ENCODE results near the gene ADAMTS9. TPM values are rescaled to one million over a fixed set of nuclear protein-coding genes. Genes with fewer than 3 reads are reported as not detected.

Gene ADAMTS9
- total RNA-seq, 1 experiment from 2014 or later, result 1.2 TPM

DNA sequence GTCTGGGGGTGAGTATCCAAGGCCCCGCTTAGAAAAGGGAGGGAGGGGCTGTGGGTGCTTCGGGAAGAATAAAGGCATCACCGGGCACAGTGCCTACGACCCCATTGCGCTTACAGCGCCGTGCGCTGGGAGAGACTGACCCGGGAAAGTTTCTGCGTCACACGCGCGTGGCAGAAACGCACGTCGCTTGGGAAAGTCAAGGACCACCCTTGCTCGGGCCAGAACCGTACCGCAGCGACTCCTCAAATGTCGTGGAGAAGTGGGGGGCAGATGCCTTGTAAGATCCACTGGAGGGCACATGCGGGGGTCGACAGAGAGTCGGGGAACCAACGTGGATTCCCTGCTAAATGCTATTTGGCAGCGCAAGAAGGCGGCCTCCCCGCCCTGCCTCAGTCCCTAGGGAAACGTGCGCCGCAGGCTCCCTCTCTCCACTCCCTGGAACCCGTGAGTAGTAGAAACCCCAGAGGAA, 2.4 kb downstream of the ADAMTS9 start:
- POLR2A ChIA-PET (ENCODE audit: unreplicated experiment), result no interaction called here
- TSS peak; percentile 41 for BruUV-seq (replicated peaks)
- Histone ChIP-seq H3K27ac (peak overlapping the region; percentile 90), H3K9me2 (ENCODE audit: insufficient read depth) (no peaks in the 10 kb centered on the region), H2AFZ (peak overlapping the region; percentile 85), H3K36me3 (ENCODE audit: low read depth) (no peaks in the 10 kb centered on the region), H3K27me3 (ENCODE audit: insufficient read depth, low read depth) (no peaks in the 10 kb centered on the region), H3K4me2 (peak overlapping the region; percentile 97), H3K4me1 (replicated peaks; ENCODE audit: insufficient read depth) (peaks cover 10% of the 10 kb centered on the region; the same call in 1 of the 2 replicates), H3K9me3 (ENCODE audit: insufficient read depth, low read depth) (no peaks in the 10 kb centered on the region), H3K79me2 (ENCODE audit: low read depth) (0 out of 2 replicates have a peak, but pooled peaks cover 5% of the 10 kb centered on the region), H3K4me3 (peak overlapping the region; percentile 90), H3F3A (ENCODE audit: insufficient read depth, low read depth) (peaks cover 15% of the 10 kb centered on the region), H4K20me1 (ENCODE audit: insufficient read depth) (no peaks in the 10 kb centered on the region)
- TF ChIP-seq, protein P1, sequence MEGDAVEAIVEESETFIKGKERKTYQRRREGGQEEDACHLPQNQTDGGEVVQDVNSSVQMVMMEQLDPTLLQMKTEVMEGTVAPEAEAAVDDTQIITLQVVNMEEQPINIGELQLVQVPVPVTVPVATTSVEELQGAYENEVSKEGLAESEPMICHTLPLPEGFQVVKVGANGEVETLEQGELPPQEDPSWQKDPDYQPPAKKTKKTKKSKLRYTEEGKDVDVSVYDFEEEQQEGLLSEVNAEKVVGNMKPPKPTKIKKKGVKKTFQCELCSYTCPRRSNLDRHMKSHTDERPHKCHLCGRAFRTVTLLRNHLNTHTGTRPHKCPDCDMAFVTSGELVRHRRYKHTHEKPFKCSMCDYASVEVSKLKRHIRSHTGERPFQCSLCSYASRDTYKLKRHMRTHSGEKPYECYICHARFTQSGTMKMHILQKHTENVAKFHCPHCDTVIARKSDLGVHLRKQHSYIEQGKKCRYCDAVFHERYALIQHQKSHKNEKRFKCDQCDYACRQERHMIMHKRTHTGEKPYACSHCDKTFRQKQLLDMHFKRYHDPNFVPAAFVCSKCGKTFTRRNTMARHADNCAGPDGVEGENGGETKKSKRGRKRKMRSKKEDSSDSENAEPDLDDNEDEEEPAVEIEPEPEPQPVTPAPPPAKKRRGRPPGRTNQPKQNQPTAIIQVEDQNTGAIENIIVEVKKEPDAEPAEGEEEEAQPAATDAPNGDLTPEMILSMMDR (conservative IDR thresholded peaks at IDR 0.05), result no peak
- TF ChIP-seq EZH2 (IDR thresholded peaks at IDR 0.05; ENCODE audit: low read depth), result no peak
- DNase-seq, result no peak
- intact Hi-C loops (cut with micrococcal nuclease; ENCODE audit: unreplicated experiment), result loop anchor here (1.0 to 10.0 kb wide), 8 partner anchors 152 to 751 kb away; no protein-coding TSS in a partner anchor
- CTCF ChIA-PET, result no interaction called here

DNA sequence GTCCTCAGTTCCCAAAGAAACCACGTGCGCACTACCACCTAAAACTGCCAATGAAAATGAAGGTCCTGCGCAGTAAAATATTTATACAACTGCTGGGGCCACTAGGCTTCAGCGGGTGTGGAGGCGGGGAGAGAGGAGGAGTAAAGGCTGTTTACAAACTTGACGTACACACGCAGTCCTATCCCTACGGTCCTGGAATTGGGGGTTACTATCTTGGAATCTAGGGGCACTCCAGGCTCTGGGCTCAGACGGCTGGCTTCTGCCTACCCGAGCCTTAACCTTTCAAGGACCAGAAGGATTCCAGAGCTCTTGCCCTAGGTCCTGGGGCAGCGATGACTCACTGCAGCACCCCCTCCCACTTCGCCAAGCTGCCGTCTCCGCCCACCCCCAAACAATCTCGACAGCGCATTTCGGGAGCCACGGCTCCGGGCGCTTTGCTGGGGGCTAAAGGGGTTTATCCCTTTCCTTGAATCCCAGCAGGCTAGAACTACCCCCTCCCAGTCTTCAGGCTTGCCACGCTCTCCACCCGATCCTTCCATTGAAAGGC, 3.0 kb downstream of the ADAMTS9 start:
- H4K20me1 ChIP-seq (ENCODE audit: insufficient read depth), result no peaks in the 10 kb centered on the region
- H3K79me2 ChIP-seq (ENCODE audit: low read depth), result 0 out of 2 replicates have a peak, but pooled peaks cover 5% of the 10 kb centered on the region
- no peaks in the 10 kb centered on the region for H3K9me3 ChIP-seq (ENCODE audit: insufficient read depth, low read depth)
- peak overlapping the region; percentile 90 for H3K4me3 ChIP-seq
- H3F3A ChIP-seq (ENCODE audit: insufficient read depth, low read depth), result peaks cover 15% of the 10 kb centered on the region
- peaks cover 9% of the 10 kb centered on the region; the same call in 1 of the 2 replicates for H3K4me1 ChIP-seq (replicated peaks; ENCODE audit: insufficient read depth)
- no peak for TF ChIP-seq EZH2 (IDR thresholded peaks at IDR 0.05; ENCODE audit: low read depth)
- TF ChIP-seq, protein P1 (conservative IDR thresholded peaks at IDR 0.05), result no peak
- H3K9me2 ChIP-seq (ENCODE audit: insufficient read depth), result no peaks in the 10 kb centered on the region
- BruUV-seq (replicated peaks), result no TSS peak
- DNase-seq, result peak; percentile 30 to 38
- intact Hi-C loops (cut with micrococcal nuclease; ENCODE audit: unreplicated experiment), result loop anchor here (1.0 to 10.0 kb wide), 8 partner anchors 151 to 752 kb away; no protein-coding TSS in a partner anchor
- H3K4me2 ChIP-seq, result peak overlapping the region; percentile 97
- peak overlapping the region; percentile 90; the same call in 1 of the 2 replicates for H3K27ac ChIP-seq
- no peaks in the 10 kb centered on the region for H3K27me3 ChIP-seq (ENCODE audit: insufficient read depth, low read depth)
- ChIA-PET POLR2A (ENCODE audit: unreplicated experiment) (no interaction called here), CTCF (no interaction called here)
- H3K36me3 ChIP-seq (ENCODE audit: low read depth), result no peaks in the 10 kb centered on the region
- peak overlapping the region; percentile 85 for H2AFZ ChIP-seq

DNA sequence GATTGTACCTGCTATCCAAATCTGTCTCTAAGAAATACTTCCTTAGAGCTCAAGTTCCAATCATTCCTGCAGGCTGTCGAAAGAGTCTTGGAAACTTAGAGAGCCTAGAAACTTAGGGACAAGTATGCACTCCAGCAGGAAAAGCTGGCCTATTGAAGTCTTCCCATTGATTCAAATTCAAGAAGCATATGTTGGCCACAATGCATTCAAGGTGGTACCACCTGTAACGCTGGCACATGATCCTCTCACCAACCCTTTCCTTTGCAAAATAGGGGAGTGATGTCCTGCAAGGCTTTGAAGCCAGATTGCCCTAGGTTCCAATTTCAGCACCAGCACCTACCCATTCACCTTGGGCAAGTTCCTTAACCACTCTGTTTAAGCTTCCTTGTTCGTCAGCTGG, 6.0 kb downstream of the ADAMTS9 start:
- no peak for TF ChIP-seq EZH2 (IDR thresholded peaks at IDR 0.05; ENCODE audit: low read depth)
- TF ChIP-seq, protein P1 (conservative IDR thresholded peaks at IDR 0.05), result no peak
- Histone ChIP-seq H3K27me3 (ENCODE audit: insufficient read depth, low read depth) (no peaks in the 10 kb centered on the region), H3K9me3 (ENCODE audit: insufficient read depth, low read depth) (no peaks in the 10 kb centered on the region), H3K4me2 (no peak overlapping the region), H3K36me3 (ENCODE audit: low read depth) (no peaks in the 10 kb centered on the region), H3F3A (ENCODE audit: insufficient read depth, low read depth) (peaks cover 9% of the 10 kb centered on the region), H2AFZ (no peak overlapping the region), H3K27ac (no peak overlapping the region), H4K20me1 (ENCODE audit: insufficient read depth) (no peaks in the 10 kb centered on the region), H3K79me2 (ENCODE audit: low read depth) (0 out of 2 replicates have a peak, but pooled peaks cover 5% of the 10 kb centered on the region), H3K4me1 (replicated peaks; ENCODE audit: insufficient read depth) (no peaks in the 10 kb centered on the region), H3K4me3 (no peak overlapping the region), H3K9me2 (ENCODE audit: insufficient read depth) (no peaks in the 10 kb centered on the region)
- CTCF ChIA-PET, result no interaction called here
- POLR2A ChIA-PET (ENCODE audit: unreplicated experiment), result no interaction called here
- intact Hi-C loops (cut with micrococcal nuclease; ENCODE audit: unreplicated experiment), result loop anchor here (10.0 kb wide), 1 partner anchor 493 kb away; no protein-coding TSS in a partner anchor
- no peak for DNase-seq
- BruUV-seq (replicated peaks), result no TSS peak

Data from PC-9 (cell line).